Erythroblast (primary cell): ENCODE data around the gene WFS1.

Source experiments
- GATA1 ChIP-seq: IDR thresholded peaks from 2 replicates; pipeline ENCODE4 v1.6.1; 2011; ENCODE audit warnings: low read depth, mild to moderate bottlenecking, control low read depth, low read length, moderate library complexity
- POLR2A ChIP-seq: IDR thresholded peaks from 2 replicates; pipeline ENCODE4 v1.6.1; 2011; ENCODE audit warnings: mild to moderate bottlenecking, low read length

GRCh38 chr4:6280365-6280996 is 10.8 kb downstream of the WFS1 start:
- TF ChIP-seq POLR2A (no peak), GATA1 (no peak)
